A549 treated with CORT108297 at 1 μM for 4 hours (cell line): Measurements from ENCODE around the gene PRLHR. TPM values are rescaled to one million over a fixed set of nuclear protein-coding genes. Genes with fewer than 3 reads are reported as not detected.

Source experiments
- total RNA-seq: library from RNA; stranded (reverse); fragments of 200-300 nt; extraction: Qiagen RNA extraction; gene quantifications from 5 replicates; pipeline ENCODE4 v1.2.3, GENCODE V29; 2022

PRLHR gene
- not detected in 5 replicates for total RNA-seq

GRCh38 chr10:118595598-118596425 lies at the start of gene PRLHR:
PRLHR (minus strand) TSS chr10:118595648; CDS start chr10:118595244, 404 bp downstream.

Other genes starting within 250 kb of the PRLHR start
- 9.0 to 14.5 TPM (median 11.3 TPM) in 5 replicates for gene CACUL1, start 159.3 kb upstream of the PRLHR start, total RNA-seq